ENCODE data around the gene ARL15. TPM values are rescaled to one million over a fixed set of nuclear protein-coding genes. Genes with fewer than 3 reads are reported as not detected.

ARL15 gene
- total and polyA plus RNA-seq, 2 donors (not counting 3 experiments of a cell fraction or from before 2014, with no cell fraction given), result 11.9 to 24.4 TPM

- dilution Hi-C loops (cut with MboI; ENCODE audit: extremely low pct_ligation_motif_present, low sequenced_read_pairs), result no loop called here
- DNase-seq (ENCODE audit: low read depth, low spot score), result no peak
- Histone ChIP-seq H3K9ac (replicated peaks; ENCODE audit: extremely low read depth, insufficient read depth, low read length) (no peak overlapping the region), H2AFZ (ENCODE audit: low read depth, low read length) (no peak overlapping the region), H3K27ac (ENCODE audit: insufficient read depth, low read depth, low read length) (no peak overlapping the region), H3K4me3 (replicated peaks in 1 of 3; ENCODE audit: insufficient read depth in 1 of 3, low read depth in 1 of 3, low read length in 3 of 3) (no peak overlapping the region), H3K79me2 (ENCODE audit: control insufficient read depth, insufficient read depth, low read length) (no peaks in the 10 kb centered on the region), H3K36me3 (ENCODE audit: control insufficient read depth in 2 of 2, extremely low read depth in 1 of 2, insufficient read depth in 2 of 2, low read length in 2 of 2) (no peaks in the 10 kb centered on the region), H4K20me1 (replicated peaks; ENCODE audit: control insufficient read depth, extremely low read depth, insufficient read depth, low read length) (no peaks in the 10 kb centered on the region), H3K9me1 (replicated peaks; ENCODE audit: control insufficient read depth, extremely low read depth, insufficient read depth, low read length) (no peaks in the 10 kb centered on the region), H3K27me3 (ENCODE audit: control insufficient read depth in 2 of 2, insufficient read depth in 2 of 2, low read length in 2 of 2) (no peaks in the 10 kb centered on the region), H3K9me3 (replicated peaks; ENCODE audit: control insufficient read depth, insufficient read depth, low read length) (no peaks in the 10 kb centered on the region), H3K4me2 (ENCODE audit: insufficient read depth, low read length) (no peak overlapping the region), H3K4me1 (ENCODE audit: control insufficient read depth, extremely low read depth, insufficient read depth, low read length) (no peaks in the 10 kb centered on the region)
- intact Hi-C loops (cut with micrococcal nuclease), result no loop called here
- no peak for TF ChIP-seq FOS (IDR thresholded peaks at IDR 0.05; ENCODE audit: borderline replicate concordance, insufficient read depth, low read length)
- TF ChIP-seq GATA2 (IDR thresholded peaks at IDR 0.05; ENCODE audit: insufficient read depth, insufficient read length, low read depth, low read length), result no peak
- POLR2A ChIA-PET, result no interaction called here
- BruUV-seq (replicated peaks), result no TSS peak
- FAIRE-seq, result no peak
- CTCF ChIA-PET, result interaction anchor here (1.3 kb wide), 1 partner anchor 886 kb away, joined by 3 read pairs; no protein-coding TSS in a partner anchor
Observed at GRCh38 chr5:54148067-54148845, 162.1 kb downstream of the ARL15 start.

GRCh38 chr5:54146916-54147315 is 163.5 kb downstream of the ARL15 start:
- Histone ChIP-seq H3K4me2 (ENCODE audit: insufficient read depth, low read length) (no peak overlapping the region), H3K9ac (replicated peaks; ENCODE audit: extremely low read depth, insufficient read depth, low read length) (no peak overlapping the region), H2AFZ (ENCODE audit: low read depth, low read length) (no peak overlapping the region), H3K36me3 (ENCODE audit: control insufficient read depth in 2 of 2, extremely low read depth in 1 of 2, insufficient read depth in 2 of 2, low read length in 2 of 2) (no peaks in the 10 kb centered on the region), H3K4me3 (replicated peaks in 1 of 3; ENCODE audit: insufficient read depth in 1 of 3, low read depth in 1 of 3, low read length in 3 of 3) (no peak overlapping the region), H4K20me1 (replicated peaks; ENCODE audit: control insufficient read depth, extremely low read depth, insufficient read depth, low read length) (no peaks in the 10 kb centered on the region), H3K27ac (ENCODE audit: insufficient read depth, low read depth, low read length) (no peak overlapping the region), H3K27me3 (ENCODE audit: control insufficient read depth in 2 of 2, insufficient read depth in 2 of 2, low read length in 2 of 2) (no peaks in the 10 kb centered on the region), H3K9me1 (replicated peaks; ENCODE audit: control insufficient read depth, extremely low read depth, insufficient read depth, low read length) (no peaks in the 10 kb centered on the region), H3K9me3 (replicated peaks; ENCODE audit: control insufficient read depth, insufficient read depth, low read length) (no peaks in the 10 kb centered on the region), H3K4me1 (ENCODE audit: control insufficient read depth, extremely low read depth, insufficient read depth, low read length) (no peaks in the 10 kb centered on the region), H3K79me2 (ENCODE audit: control insufficient read depth, insufficient read depth, low read length) (no peaks in the 10 kb centered on the region)
- ChIA-PET POLR2A (no interaction called here), CTCF (no interaction called here)
- DNase-seq (ENCODE audit: low read depth, low spot score) (no peak), FAIRE-seq (no peak)
- intact Hi-C loops (cut with micrococcal nuclease), result no loop called here
- dilution Hi-C loops (cut with MboI; ENCODE audit: extremely low pct_ligation_motif_present, low sequenced_read_pairs), result no loop called here
- TF ChIP-seq JUN (IDR thresholded peaks at IDR 0.05; ENCODE audit: borderline replicate concordance, insufficient read depth, insufficient read length, low read depth) (no peak), MYC (IDR thresholded peaks at IDR 0.05; ENCODE audit: low read depth, low read length) (no peak), POLR2A (IDR thresholded peaks at IDR 0.05; ENCODE audit: low read depth, low read length) (no peak), FOS (IDR thresholded peaks at IDR 0.05; ENCODE audit: borderline replicate concordance, insufficient read depth, low read length) (no peak), CTCF (IDR thresholded peaks at IDR 0.05; ENCODE audit: extremely low read depth in 1 of 2, insufficient read depth in 1 of 2, low read depth in 1 of 2, low read length in 2 of 2) (no peak), GATA2 (IDR thresholded peaks at IDR 0.05; ENCODE audit: insufficient read depth, insufficient read length, low read depth, low read length) (no peak), MAX (IDR thresholded peaks at IDR 0.05; ENCODE audit: insufficient read depth, insufficient read length) (no peak), EZH2 (IDR thresholded peaks at IDR 0.05; ENCODE audit: borderline replicate concordance, low read depth, low read length, severe bottlenecking) (no peak)
- BruUV-seq (replicated peaks), result no TSS peak

Measured in endothelial cell of umbilical vein (primary cell).